Breast epithelium (tissue), 3 donors: Measurements from ENCODE around the gene CNTNAP3.
"Not testable (repeated sequence)": the region's sequence is repeated elsewhere in the genome, so short reads cannot be mapped to it uniquely, and the experiment has no call there.

Source experiments
- POLR2A ChIP-seq: fragments of 450-650 bp; IDR thresholded peaks from one replicate; pipeline ENCODE4 v1.6.1; 2016; ENCODE audit warnings: antibody characterized with exemption, mild to moderate bottlenecking, moderate library complexity
- POLR2AphosphoS5 ChIP-seq, 3 donors: sonication (generic); formaldehyde crosslinking; IDR thresholded peaks; one replicate each; pipeline ENCODE4 v1.6.1; 2017; ENCODE audit warnings: antibody characterized with exemption in 3 of 3
- TF ChIP-seq, protein P1 (sequence below), 3 donors: fragments of 450-650 bp; IDR thresholded peaks; one replicate each; pipeline ENCODE4 v1.5.1; 2016 to 2017; ENCODE audit warnings: antibody characterized with exemption in 3 of 3, mild to moderate bottlenecking in 3 of 3, moderate library complexity in 3 of 3

DNA sequence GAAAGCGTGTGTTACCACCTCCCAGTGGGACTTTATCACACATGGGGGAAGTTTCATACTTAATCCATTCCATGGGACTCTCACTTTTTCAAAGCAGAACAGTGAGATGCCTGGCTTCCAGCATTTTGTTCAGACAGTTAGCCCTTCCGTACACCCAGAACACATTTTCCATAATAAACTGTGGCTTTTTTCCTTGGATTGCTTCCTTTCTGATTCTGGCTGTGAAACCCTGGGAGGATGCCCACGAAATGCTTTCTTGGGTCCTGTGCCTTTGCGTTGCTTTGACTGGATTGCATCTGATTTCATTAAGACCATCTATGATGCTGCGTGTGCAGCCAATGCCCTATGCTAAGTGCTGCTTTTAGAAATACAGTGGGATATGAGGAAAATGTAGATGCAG is 259.1 kb downstream of the CNTNAP3 start:
- TF ChIP-seq, protein P1, sequence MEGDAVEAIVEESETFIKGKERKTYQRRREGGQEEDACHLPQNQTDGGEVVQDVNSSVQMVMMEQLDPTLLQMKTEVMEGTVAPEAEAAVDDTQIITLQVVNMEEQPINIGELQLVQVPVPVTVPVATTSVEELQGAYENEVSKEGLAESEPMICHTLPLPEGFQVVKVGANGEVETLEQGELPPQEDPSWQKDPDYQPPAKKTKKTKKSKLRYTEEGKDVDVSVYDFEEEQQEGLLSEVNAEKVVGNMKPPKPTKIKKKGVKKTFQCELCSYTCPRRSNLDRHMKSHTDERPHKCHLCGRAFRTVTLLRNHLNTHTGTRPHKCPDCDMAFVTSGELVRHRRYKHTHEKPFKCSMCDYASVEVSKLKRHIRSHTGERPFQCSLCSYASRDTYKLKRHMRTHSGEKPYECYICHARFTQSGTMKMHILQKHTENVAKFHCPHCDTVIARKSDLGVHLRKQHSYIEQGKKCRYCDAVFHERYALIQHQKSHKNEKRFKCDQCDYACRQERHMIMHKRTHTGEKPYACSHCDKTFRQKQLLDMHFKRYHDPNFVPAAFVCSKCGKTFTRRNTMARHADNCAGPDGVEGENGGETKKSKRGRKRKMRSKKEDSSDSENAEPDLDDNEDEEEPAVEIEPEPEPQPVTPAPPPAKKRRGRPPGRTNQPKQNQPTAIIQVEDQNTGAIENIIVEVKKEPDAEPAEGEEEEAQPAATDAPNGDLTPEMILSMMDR (IDR thresholded peaks at IDR 0.05): not testable (repeated sequence)
- not testable (repeated sequence) for TF ChIP-seq POLR2AphosphoS5 (IDR thresholded peaks at IDR 0.05); POLR2A
